ENCODE data around the gene RAD51B. TPM values are rescaled to one million over a fixed set of nuclear protein-coding genes. Genes with fewer than 3 reads are reported as not detected.

RAD51B gene
- total RNA-seq, 4 donors from 2014 or later: 12.6 to 26.4 (median 16.7) TPM

DNA sequence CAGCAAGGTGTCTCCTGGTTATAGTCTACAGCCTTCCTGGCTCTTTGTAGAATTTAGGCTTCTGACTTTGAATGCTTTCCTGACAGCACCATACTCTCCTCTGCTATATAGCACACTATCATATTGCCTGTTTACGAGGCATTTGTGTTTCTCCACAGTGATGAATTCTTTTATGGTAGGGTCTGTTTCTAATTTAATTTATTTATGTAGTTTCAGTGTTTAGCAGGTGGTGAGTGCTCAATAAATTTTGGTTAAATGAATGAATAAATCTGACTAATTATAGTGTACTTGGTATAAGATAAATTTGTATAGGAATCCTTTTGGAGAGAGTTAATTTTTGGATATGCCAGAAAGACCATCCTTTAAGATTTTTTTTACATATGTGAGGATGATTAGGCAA is 115.3 kb downstream of the RAD51B start:
- TF ChIP-seq POLR2A (IDR thresholded peaks at IDR 0.05) (no peak), EP300 (IDR thresholded peaks at IDR 0.05) (no peak)
- TF ChIP-seq, protein P1, sequence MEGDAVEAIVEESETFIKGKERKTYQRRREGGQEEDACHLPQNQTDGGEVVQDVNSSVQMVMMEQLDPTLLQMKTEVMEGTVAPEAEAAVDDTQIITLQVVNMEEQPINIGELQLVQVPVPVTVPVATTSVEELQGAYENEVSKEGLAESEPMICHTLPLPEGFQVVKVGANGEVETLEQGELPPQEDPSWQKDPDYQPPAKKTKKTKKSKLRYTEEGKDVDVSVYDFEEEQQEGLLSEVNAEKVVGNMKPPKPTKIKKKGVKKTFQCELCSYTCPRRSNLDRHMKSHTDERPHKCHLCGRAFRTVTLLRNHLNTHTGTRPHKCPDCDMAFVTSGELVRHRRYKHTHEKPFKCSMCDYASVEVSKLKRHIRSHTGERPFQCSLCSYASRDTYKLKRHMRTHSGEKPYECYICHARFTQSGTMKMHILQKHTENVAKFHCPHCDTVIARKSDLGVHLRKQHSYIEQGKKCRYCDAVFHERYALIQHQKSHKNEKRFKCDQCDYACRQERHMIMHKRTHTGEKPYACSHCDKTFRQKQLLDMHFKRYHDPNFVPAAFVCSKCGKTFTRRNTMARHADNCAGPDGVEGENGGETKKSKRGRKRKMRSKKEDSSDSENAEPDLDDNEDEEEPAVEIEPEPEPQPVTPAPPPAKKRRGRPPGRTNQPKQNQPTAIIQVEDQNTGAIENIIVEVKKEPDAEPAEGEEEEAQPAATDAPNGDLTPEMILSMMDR (IDR thresholded peaks at IDR 0.05): no peak
- Histone ChIP-seq H3K4me3 (no peak overlapping the region), H3K27me3 (no peaks in the 10 kb centered on the region), H3K4me1 (peaks cover 0 to 9% (median 0%) of the 10 kb centered on the region in 4 donors), H3K9me3 (peaks cover 0 to 14% (median 7%) of the 10 kb centered on the region in 4 donors), H3K27ac (peak overlapping the region in 2 of 4 donors; percentile 53 to 58), H3K36me3 (no peaks in the 10 kb centered on the region)
- DNase-seq (ENCODE audit: low spot score in 2 of 2): no peak
- WGBS, 2 donors: 97 to 98% methylated on average over 1 of the region's 1 CpG

DNA sequence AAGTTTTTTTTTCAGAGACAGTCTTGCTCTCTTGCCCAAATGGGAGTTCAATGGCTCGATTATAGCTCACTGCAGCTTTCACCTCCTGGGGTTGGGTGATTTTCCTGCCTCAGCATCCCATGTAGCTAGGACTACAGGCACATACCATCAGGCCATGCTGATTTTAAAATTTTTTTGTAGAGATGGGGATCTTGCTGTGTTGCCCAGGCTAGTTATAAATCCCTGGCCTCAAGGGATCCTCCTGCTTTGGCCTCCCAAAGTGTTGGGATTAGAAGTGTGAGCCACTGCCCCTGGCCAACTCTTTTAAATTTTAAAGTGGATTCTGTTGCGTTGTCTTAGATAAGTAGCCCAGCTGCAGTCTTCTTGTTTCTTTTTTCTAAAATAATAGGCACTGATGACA is 115.8 kb downstream of the RAD51B start:
- WGBS, 2 donors: 87% methylated on average over 2 of the region's 2 CpGs
- no peaks in the 10 kb centered on the region for H3K27me3 ChIP-seq
- H3K4me1 ChIP-seq: peaks cover 0 to 13% (median 2%) of the 10 kb centered on the region in 4 donors
- H3K4me3 ChIP-seq: no peak overlapping the region
- H3K27ac ChIP-seq: no peak overlapping the region
- no peak for TF ChIP-seq POLR2A (IDR thresholded peaks at IDR 0.05)
- TF ChIP-seq, protein P1 (IDR thresholded peaks at IDR 0.05): no peak
- no peak for TF ChIP-seq EP300 (IDR thresholded peaks at IDR 0.05)
- H3K9me3 ChIP-seq: peaks cover 0 to 9% (median 5%) of the 10 kb centered on the region in 4 donors
- no peak for DNase-seq (ENCODE audit: low spot score in 2 of 2)
- H3K36me3 ChIP-seq: no peaks in the 10 kb centered on the region

DNA sequence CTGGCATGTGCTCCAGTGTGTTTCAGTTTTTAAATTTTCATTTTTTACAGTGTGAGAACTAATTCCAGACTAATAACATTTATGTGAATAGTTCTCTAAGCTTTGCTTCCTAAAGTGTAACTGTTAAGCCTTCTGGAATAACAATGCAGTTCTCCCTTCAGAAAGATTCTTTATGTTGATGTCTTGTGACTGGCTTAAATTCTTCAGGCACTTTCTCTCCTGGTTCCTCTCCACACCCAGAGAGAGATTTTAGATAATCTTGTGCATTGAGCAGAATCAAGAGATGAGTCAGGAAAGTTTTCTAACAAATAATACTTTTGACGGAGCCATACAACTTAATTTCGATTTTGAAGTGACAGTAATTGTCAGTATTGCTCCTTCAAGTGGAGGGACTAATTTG is 118.5 kb downstream of the RAD51B start:
- Histone ChIP-seq H3K4me1 (peaks cover 0 to 37% (median 13%) of the 10 kb centered on the region in 4 donors), H3K9me3 (no peaks in the 10 kb centered on the region), H3K36me3 (no peaks in the 10 kb centered on the region), H3K27me3 (no peaks in the 10 kb centered on the region), H3K27ac (no peak overlapping the region), H3K4me3 (no peak overlapping the region)
- no peak for DNase-seq (ENCODE audit: low spot score in 2 of 2)
- WGBS, 2 donors: 88 to 97% methylated on average over 2 of the region's 2 CpGs
- TF ChIP-seq, protein P1 (IDR thresholded peaks at IDR 0.05): no peak
- no peak for TF ChIP-seq EP300 (IDR thresholded peaks at IDR 0.05)
- TF ChIP-seq POLR2A (IDR thresholded peaks at IDR 0.05): no peak

GRCh38 chr14:67940486-67941455 is 121.2 kb downstream of the RAD51B start:
- peak in 1 of 2 donors; percentile 49 for DNase-seq (ENCODE audit: low spot score in 2 of 2)
- 16 to 25% methylated on average over 4 of the region's 4 CpGs for WGBS, 2 donors

More at GRCh38 chr14:67940486-67941455, 121.2 kb downstream of the RAD51B start:
- Histone ChIP-seq H3K9me3 (no peaks in the 10 kb centered on the region), H3K4me3 (no peak overlapping the region), H3K4me1 (peaks cover 0 to 44% (median 22%) of the 10 kb centered on the region in 4 donors), H3K27ac (peak overlapping the region; percentile 9 to 89 (median 72)), H3K36me3 (no peaks in the 10 kb centered on the region), H3K27me3 (no peaks in the 10 kb centered on the region)
- TF ChIP-seq, protein P1 (IDR thresholded peaks at IDR 0.05): peak in 1 of 5 experiments; percentile 13
- TF ChIP-seq EP300 (IDR thresholded peaks at IDR 0.05) (peak in 1 of 2 donors; percentile 69), POLR2A (IDR thresholded peaks at IDR 0.05) (no peak)

Data from tibial nerve (tissue), 4 donors.